ENCODE data around the gene HOXC10. TPM values are rescaled to one million over a fixed set of nuclear protein-coding genes. Genes with fewer than 3 reads are reported as not detected.
A peak's percentile ranks its signal among the peaks of the same experiment; 100 is the strongest.

The HOXC10 gene
- total RNA-seq, 6 experiments from 2014 or later: 0.33 to 1.4 (median 1.3) TPM; not detected in 1

DNA sequence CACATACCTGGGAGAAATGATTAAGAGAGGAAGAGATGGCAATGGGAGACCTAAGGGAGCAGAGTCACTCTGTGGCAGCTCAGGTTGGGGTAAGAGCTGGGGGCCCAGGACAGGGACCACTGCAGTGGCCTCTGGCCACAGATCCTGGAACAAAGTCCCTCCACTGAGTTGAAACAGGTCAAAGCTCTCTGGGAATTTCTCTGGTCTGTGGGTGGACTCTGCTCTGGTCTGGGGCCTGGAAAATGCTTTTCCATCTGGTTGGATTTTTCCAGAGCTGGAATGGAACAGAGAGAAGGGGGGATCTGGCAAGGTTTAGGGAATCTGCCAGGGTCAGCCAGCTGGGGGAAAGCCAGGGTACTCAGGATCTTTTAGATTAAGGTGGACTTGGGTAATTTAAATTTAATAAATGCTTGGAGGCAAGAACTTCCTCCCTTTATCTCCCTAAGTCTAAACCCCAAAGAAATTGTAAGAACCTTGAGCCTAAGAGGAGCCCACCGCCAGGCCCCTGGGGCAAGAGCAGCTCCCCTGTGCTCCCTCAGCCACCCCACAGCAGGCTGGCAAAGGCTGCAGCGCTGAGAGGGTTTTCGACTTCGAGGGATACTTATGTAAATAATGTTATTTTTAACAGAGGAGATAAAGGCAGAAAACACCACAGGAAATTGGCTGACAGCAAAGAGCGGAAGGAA lies 3.7 kb downstream of the HOXC10 start:
- peaks cover 61% of the 10 kb centered on the region for H3K27me3 Mint-ChIP-seq (ENCODE audit: insufficient read depth)
- no peak for DNase-seq
- H3K36me3 Mint-ChIP-seq (ENCODE audit: low read depth): no peaks in the 10 kb centered on the region
- no peaks in the 10 kb centered on the region for H3K9me3 Mint-ChIP-seq
- TF ChIP-seq, protein P1, sequence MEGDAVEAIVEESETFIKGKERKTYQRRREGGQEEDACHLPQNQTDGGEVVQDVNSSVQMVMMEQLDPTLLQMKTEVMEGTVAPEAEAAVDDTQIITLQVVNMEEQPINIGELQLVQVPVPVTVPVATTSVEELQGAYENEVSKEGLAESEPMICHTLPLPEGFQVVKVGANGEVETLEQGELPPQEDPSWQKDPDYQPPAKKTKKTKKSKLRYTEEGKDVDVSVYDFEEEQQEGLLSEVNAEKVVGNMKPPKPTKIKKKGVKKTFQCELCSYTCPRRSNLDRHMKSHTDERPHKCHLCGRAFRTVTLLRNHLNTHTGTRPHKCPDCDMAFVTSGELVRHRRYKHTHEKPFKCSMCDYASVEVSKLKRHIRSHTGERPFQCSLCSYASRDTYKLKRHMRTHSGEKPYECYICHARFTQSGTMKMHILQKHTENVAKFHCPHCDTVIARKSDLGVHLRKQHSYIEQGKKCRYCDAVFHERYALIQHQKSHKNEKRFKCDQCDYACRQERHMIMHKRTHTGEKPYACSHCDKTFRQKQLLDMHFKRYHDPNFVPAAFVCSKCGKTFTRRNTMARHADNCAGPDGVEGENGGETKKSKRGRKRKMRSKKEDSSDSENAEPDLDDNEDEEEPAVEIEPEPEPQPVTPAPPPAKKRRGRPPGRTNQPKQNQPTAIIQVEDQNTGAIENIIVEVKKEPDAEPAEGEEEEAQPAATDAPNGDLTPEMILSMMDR (IDR thresholded peaks at IDR 0.05): no peak
- peaks cover 16% of the 10 kb centered on the region for H3K4me1 Mint-ChIP-seq (ENCODE audit: low read depth)
- no peak overlapping the region for H3K27ac Mint-ChIP-seq
- H3K4me3 Mint-ChIP-seq: no peak overlapping the region

DNA sequence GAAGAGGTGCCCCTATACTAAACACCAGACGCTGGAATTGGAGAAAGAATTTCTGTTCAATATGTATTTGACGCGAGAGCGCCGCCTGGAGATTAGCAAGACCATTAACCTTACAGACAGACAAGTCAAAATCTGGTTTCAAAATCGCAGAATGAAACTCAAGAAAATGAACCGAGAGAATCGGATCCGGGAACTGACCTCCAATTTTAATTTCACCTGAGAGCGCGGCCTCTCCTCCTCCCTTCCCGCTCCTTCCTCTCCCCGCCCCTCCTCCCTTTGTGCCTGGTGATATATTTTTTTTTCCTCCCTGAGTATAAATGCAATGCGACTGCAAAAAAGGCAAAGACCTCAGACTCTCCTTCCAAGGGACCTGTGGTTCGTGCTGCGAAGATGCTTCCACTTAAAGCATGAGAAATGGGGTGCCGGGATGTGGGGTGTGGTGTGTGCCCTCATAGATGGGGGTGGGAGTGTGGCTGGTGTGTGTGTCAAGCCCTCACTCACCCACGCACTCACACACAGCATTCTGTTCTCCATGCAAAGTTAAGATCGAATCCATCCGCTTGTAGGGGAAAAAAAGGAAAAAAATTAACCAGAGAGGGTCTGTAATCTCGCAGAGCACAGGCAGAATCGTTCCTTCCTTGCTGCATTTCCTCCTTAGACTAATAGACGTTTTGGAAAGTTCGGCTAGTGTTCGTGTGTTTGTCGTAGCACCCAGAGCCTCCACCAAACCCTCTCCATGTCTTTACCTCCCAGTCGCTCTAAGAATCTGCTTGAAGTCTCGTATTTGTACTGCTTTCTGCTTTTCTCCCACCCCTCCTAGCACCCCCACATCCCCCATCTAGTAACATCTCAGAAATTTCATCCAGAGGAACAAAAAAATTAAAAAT lies 4.5 kb downstream of the HOXC10 start:
- Mint-ChIP-seq H3K4me1 (ENCODE audit: low read depth) (peaks cover 16% of the 10 kb centered on the region), H3K27me3 (ENCODE audit: insufficient read depth) (peaks cover 68% of the 10 kb centered on the region), H3K4me3 (peak overlapping the region; percentile 8; the same call in 1 of the 2 replicates), H3K9me3 (no peaks in the 10 kb centered on the region), H3K36me3 (ENCODE audit: low read depth) (no peaks in the 10 kb centered on the region), H3K27ac (no peak overlapping the region)
- TF ChIP-seq, protein P1 (IDR thresholded peaks at IDR 0.05): peak; percentile 69
- no peak for DNase-seq

DNA sequence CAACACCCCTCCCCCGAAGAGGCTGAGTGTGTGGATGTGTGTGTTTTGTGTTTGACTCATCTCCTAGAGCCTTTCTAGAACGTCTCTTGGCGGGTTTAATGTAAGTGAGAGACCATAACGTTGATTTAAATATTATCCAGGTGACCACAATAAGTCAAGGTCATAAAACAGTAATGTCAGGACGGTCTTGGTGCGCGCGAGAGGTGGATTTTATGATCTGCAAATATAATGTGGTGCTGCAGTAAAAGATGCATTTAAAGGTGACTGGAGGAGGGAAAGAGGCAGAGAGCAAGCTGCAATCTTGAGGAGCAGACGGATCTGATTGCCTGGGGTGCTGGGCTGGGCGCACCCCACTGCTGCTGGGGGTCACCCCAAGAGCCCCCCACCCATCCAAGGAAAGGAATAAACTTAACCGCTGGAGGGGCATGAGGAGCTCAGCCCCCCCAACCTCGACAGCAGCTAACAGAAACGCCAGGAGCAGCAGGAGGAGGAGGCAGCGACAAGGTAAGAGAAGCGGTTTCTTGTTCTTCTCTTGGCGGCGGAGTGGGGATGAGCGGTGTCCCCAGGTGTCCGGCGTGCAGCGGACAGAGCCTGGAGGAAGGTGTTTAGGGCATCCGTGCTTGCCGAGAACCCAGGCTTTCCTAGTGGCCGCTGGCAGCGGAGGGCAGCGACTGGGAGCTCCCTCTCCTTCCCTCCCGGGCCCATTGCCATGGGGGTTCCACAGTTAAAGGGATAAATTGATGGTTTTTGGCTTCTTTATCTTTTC lies 5.5 kb downstream of the HOXC10 start:
- no peak for DNase-seq
- H3K9me3 Mint-ChIP-seq: no peaks in the 10 kb centered on the region

DNA sequence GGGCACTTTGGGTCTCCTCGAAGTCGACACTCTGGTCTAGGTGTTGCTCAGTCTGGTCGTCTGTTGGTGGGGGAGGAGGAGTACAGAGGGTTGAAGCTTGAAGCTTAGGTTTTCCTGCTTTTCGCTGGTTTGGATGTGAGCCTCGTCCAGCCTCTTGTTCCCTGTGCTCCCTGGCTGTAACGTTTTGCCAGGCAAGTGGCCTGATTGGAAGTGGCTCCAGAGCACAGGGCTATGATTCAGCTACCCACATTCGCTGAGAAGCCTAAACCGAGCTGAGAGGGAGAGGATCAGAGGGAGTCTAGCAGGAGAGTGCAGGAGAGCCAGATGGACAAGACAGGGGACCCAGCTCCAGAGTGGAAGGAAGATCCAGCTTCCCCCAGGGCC lies 6.1 kb downstream of the HOXC10 start:
- Mint-ChIP-seq H3K4me1 (ENCODE audit: low read depth) (peaks cover 16% of the 10 kb centered on the region), H3K4me3 (no peak overlapping the region), H3K27me3 (ENCODE audit: insufficient read depth) (peaks cover 69% of the 10 kb centered on the region), H3K27ac (no peak overlapping the region), H3K36me3 (ENCODE audit: low read depth) (no peaks in the 10 kb centered on the region), H3K9me3 (no peaks in the 10 kb centered on the region)
- TF ChIP-seq, protein P1 (IDR thresholded peaks at IDR 0.05): no peak
- DNase-seq: no peak

More for the DNA sequence above, 5.5 kb downstream of the HOXC10 start:
- H3K27ac Mint-ChIP-seq: no peak overlapping the region
- no peaks in the 10 kb centered on the region for H3K36me3 Mint-ChIP-seq (ENCODE audit: low read depth)
- no peak overlapping the region for H3K4me3 Mint-ChIP-seq
- H3K4me1 Mint-ChIP-seq (ENCODE audit: low read depth): peaks cover 16% of the 10 kb centered on the region
- TF ChIP-seq, protein P1 (IDR thresholded peaks at IDR 0.05): no peak
- peaks cover 67% of the 10 kb centered on the region for H3K27me3 Mint-ChIP-seq (ENCODE audit: insufficient read depth)

DNA sequence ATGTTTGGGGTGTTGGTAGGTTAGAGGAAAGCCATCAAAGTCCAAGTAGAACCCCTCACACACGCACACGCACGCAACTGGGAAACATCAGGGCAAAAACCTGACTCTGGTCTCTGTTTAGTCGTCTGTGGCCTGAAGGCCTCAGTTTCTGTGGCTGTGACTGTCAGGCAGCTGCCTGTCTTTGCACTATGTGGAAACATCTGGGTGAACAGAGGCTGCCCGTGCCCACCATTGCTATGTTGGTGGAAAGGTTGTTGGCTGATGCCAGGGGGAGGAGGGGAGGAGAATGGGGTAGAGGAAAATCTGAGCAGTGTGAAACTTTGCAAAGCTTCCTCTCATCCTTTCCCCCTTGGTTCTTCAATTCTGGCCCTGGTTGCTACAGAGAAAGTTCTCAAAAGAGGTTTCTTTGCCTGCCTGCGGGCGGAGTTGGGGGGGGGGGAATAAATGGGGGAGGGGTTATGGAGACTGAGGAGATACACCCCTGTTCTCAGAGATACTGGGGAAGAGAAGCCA lies 7.5 kb downstream of the HOXC10 start:
- H3K36me3 Mint-ChIP-seq (ENCODE audit: low read depth): no peaks in the 10 kb centered on the region
- no peaks in the 10 kb centered on the region for H3K9me3 Mint-ChIP-seq
- H3K27me3 Mint-ChIP-seq (ENCODE audit: insufficient read depth): peaks cover 67% of the 10 kb centered on the region
- no peak overlapping the region for H3K27ac Mint-ChIP-seq
- no peak for DNase-seq
- no peak overlapping the region for H3K4me3 Mint-ChIP-seq
- TF ChIP-seq, protein P1 (IDR thresholded peaks at IDR 0.05): no peak
- H3K4me1 Mint-ChIP-seq (ENCODE audit: low read depth): peaks cover 16% of the 10 kb centered on the region

Data from HFFc6 (cell line).